Measurements from ENCODE around the gene CMIP.

GRCh38 chr16:81635063-81635937 is 190.7 kb downstream of the CMIP start:
- no peak for TF ChIP-seq CTCF (conservative IDR thresholded peaks at IDR 0.05; ENCODE audit: low read length)
- TF ChIP-seq EZH2phosphoT487 (IDR thresholded peaks at IDR 0.05; ENCODE audit: borderline replicate concordance) = no peak

Measured in Loucy (cell line).